ENCODE data around the gene SOX8.

SOX8 gene

GRCh38 chr16:1028524-1029258 lies 47.1 kb downstream of the SOX8 start:
- DNase-seq = no peak

GRCh38 chr16:1029259-1029545 lies 47.6 kb downstream of the SOX8 start:
- no peak for DNase-seq

GRCh38 chr16:1030473-1030901 lies 48.9 kb downstream of the SOX8 start:
- no peak for DNase-seq

GRCh38 chr16:1031666-1032065 lies 50.1 kb downstream of the SOX8 start:
- DNase-seq = no peak

- DNase-seq = no peak
Observed at GRCh38 chr16:1032607-1033006, 51.0 kb downstream of the SOX8 start.

- DNase-seq = no peak
Observed at GRCh38 chr16:1033128-1033679, 51.6 kb downstream of the SOX8 start.

- no peak for DNase-seq
Observed at GRCh38 chr16:1034230-1035065, 52.9 kb downstream of the SOX8 start.

- no peak for DNase-seq
Observed at GRCh38 chr16:1035066-1035415, 53.5 kb downstream of the SOX8 start.

- DNase-seq = peak in 2 of 3 donors; percentile 6 to 7
Observed at GRCh38 chr16:1036166-1036565, 54.6 kb downstream of the SOX8 start.

Measured in suppressor macrophage treated with lipopolysaccharide for 1 hour (primary cell).